Measurements from ENCODE around the gene ZRANB3. TPM values are rescaled to one million over a fixed set of nuclear protein-coding genes. Genes with fewer than 3 reads are reported as not detected.

Gene ZRANB3
- total RNA-seq, 1 experiment from 2014 or later, result 16.3 TPM

- Mint-ChIP-seq H3K9me3 (ENCODE audit: unreplicated experiment) (no peaks in the 10 kb centered on the region), H3K4me1 (ENCODE audit: insufficient read depth, unreplicated experiment) (peaks cover 14% of the 10 kb centered on the region), H3K27ac (ENCODE audit: low read depth, unreplicated experiment) (no peak overlapping the region), H3K4me3 (ENCODE audit: unreplicated experiment) (no peak overlapping the region), H3K36me3 (ENCODE audit: insufficient read depth, unreplicated experiment) (peaks cover 53% of the 10 kb centered on the region), H3K27me3 (ENCODE audit: insufficient read depth, unreplicated experiment) (no peaks in the 10 kb centered on the region)
- POLR2A ChIA-PET, result interaction anchor here (0.7 kb wide), 2 partner anchors 39 to 1579 kb away, joined by 3 to 4 read pairs; no protein-coding TSS in a partner anchor
- BruUV-seq (replicated peaks), result no TSS peak
- TF ChIP-seq CTCF (IDR thresholded peaks at IDR 0.05; ENCODE audit: unreplicated experiment), result no peak
- peak; percentile 68 for DNase-seq (ENCODE audit: unreplicated experiment)
- intact Hi-C loops (cut with micrococcal nuclease), result no loop called here
- CTCF ChIA-PET, result interaction anchor here (0.6 to 0.8 kb wide), 2 partner anchors 14 to 31 kb away, joined by 3 to 5 read pairs; no protein-coding TSS in a partner anchor
These were observed 381.8 kb downstream of the ZRANB3 start for GRCh38 chr2:135149251-135149650.

GRCh38 chr2:135144343-135144742 lies 386.7 kb downstream of the ZRANB3 start:
- Mint-ChIP-seq H3K36me3 (ENCODE audit: insufficient read depth, unreplicated experiment) (peaks cover 34% of the 10 kb centered on the region), H3K9me3 (ENCODE audit: unreplicated experiment) (no peaks in the 10 kb centered on the region), H3K4me3 (ENCODE audit: unreplicated experiment) (no peak overlapping the region), H3K4me1 (ENCODE audit: insufficient read depth, unreplicated experiment) (peaks cover 15% of the 10 kb centered on the region), H3K27ac (ENCODE audit: low read depth, unreplicated experiment) (no peak overlapping the region), H3K27me3 (ENCODE audit: insufficient read depth, unreplicated experiment) (no peaks in the 10 kb centered on the region)
- TF ChIP-seq CTCF (IDR thresholded peaks at IDR 0.05; ENCODE audit: unreplicated experiment), result no peak
- peak; percentile 71 for DNase-seq (ENCODE audit: unreplicated experiment)
- intact Hi-C loops (cut with micrococcal nuclease), result no loop called here
- BruUV-seq (replicated peaks), result no TSS peak
- CTCF ChIA-PET, result no interaction called here
- POLR2A ChIA-PET, result no interaction called here

GRCh38 chr2:135142323-135142722 lies 388.7 kb downstream of the ZRANB3 start:
- Mint-ChIP-seq H3K27me3 (ENCODE audit: insufficient read depth, unreplicated experiment) (no peaks in the 10 kb centered on the region), H3K27ac (ENCODE audit: low read depth, unreplicated experiment) (no peak overlapping the region), H3K4me1 (ENCODE audit: insufficient read depth, unreplicated experiment) (peaks cover 8% of the 10 kb centered on the region), H3K9me3 (ENCODE audit: unreplicated experiment) (no peaks in the 10 kb centered on the region), H3K4me3 (ENCODE audit: unreplicated experiment) (no peak overlapping the region), H3K36me3 (ENCODE audit: insufficient read depth, unreplicated experiment) (peaks cover 43% of the 10 kb centered on the region)
- ChIA-PET CTCF (no interaction called here), POLR2A (no interaction called here)
- no peak for DNase-seq (ENCODE audit: unreplicated experiment)
- intact Hi-C loops (cut with micrococcal nuclease), result no loop called here
- TF ChIP-seq CTCF (IDR thresholded peaks at IDR 0.05; ENCODE audit: unreplicated experiment), result no peak
- no TSS peak for BruUV-seq (replicated peaks)

GRCh38 chr2:135140606-135141005 lies 390.4 kb downstream of the ZRANB3 start:
- H3K4me3 Mint-ChIP-seq (ENCODE audit: unreplicated experiment), result no peak overlapping the region
- intact Hi-C loops (cut with micrococcal nuclease), result no loop called here
- ChIA-PET POLR2A (interaction anchor here (0.7 kb wide), 1 partner anchor 15 kb away, joined by 3 read pairs; no protein-coding TSS in a partner anchor), CTCF (interaction anchor here (0.8 kb wide), 1 partner anchor 9 kb away, joined by 3 read pairs; no protein-coding TSS in a partner anchor)
- peaks cover 8% of the 10 kb centered on the region for H3K4me1 Mint-ChIP-seq (ENCODE audit: insufficient read depth, unreplicated experiment)
- no TSS peak for BruUV-seq (replicated peaks)
- no peak overlapping the region for H3K27ac Mint-ChIP-seq (ENCODE audit: low read depth, unreplicated experiment)
- no peak for DNase-seq (ENCODE audit: unreplicated experiment)
- H3K36me3 Mint-ChIP-seq (ENCODE audit: insufficient read depth, unreplicated experiment), result peaks cover 56% of the 10 kb centered on the region
- H3K9me3 Mint-ChIP-seq (ENCODE audit: unreplicated experiment), result no peaks in the 10 kb centered on the region
- H3K27me3 Mint-ChIP-seq (ENCODE audit: insufficient read depth, unreplicated experiment), result no peaks in the 10 kb centered on the region
- TF ChIP-seq CTCF (IDR thresholded peaks at IDR 0.05; ENCODE audit: unreplicated experiment), result no peak

Measured in MCF 10A (cell line).